Upper lobe of left lung (tissue), 4 donors: Measurements from ENCODE around the gene COL18A1.

Source experiments
- POLR2A ChIP-seq, 4 donors: fragments of 450-650 bp; IDR thresholded peaks; one replicate each; pipeline ENCODE4 v1.5.1; 2016 to 2017; ENCODE audit warnings: antibody characterized with exemption in 4 of 4, mild to moderate bottlenecking in 2 of 4
- POLR2AphosphoS5 ChIP-seq, 2 donors: sonication (generic); formaldehyde crosslinking; IDR thresholded peaks; one replicate each; pipeline ENCODE4 v1.5.1; 2017; ENCODE audit warnings: antibody characterized with exemption in 2 of 2
- TF ChIP-seq, protein P1 (sequence below), 6 experiments: fragments of 450-650 bp in 4 of 6; fragments of 200-600 bp in 2 of 6; sonication (generic) in 2 of 6; IDR thresholded peaks; one replicate each; pipeline ENCODE4 v1.5.1; 2016 to 2019; ENCODE audit warnings: antibody characterized with exemption in 6 of 6

DNA sequence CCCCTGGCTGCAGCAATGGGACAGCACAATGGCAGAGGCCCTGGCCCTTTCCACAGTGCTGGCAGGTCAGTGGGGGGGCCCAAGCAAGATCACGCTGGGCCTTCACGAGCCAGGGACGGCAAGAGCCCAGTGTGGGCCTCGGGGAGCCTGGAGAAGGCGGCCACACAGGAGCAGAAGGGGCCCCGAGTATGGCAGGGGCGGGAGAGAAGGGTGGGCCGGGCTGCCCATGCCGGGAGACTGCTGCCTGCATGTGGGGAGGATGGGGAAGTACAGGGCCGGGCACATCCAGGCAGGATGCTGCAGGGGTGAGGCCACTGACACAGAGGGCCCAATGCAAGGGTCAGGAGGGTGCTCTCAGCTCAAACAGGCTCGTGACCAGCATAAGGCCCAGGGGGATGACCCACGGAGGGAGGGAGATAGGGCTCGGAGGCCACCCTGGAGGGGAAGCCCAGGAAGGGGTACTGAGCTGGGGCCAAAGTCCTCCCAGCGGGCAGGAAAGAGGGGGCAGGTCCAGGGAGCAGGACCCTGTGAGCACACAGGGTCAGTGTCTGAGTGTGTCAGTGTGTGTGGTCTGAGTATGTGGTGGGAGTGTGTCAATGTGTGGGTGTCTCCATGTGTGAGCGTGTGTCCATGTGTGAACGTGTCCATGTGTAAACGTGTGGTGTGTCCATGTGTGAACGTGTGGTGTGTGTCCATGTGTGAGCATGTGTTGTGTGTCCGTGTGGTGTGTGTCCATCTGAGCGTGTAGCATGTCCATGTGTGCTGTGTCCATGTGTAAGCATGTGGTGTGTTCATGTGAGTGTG lies 124.2 kb downstream of the COL18A1 start:
- no peak for TF ChIP-seq POLR2A (IDR thresholded peaks at IDR 0.05)
- TF ChIP-seq, protein P1, sequence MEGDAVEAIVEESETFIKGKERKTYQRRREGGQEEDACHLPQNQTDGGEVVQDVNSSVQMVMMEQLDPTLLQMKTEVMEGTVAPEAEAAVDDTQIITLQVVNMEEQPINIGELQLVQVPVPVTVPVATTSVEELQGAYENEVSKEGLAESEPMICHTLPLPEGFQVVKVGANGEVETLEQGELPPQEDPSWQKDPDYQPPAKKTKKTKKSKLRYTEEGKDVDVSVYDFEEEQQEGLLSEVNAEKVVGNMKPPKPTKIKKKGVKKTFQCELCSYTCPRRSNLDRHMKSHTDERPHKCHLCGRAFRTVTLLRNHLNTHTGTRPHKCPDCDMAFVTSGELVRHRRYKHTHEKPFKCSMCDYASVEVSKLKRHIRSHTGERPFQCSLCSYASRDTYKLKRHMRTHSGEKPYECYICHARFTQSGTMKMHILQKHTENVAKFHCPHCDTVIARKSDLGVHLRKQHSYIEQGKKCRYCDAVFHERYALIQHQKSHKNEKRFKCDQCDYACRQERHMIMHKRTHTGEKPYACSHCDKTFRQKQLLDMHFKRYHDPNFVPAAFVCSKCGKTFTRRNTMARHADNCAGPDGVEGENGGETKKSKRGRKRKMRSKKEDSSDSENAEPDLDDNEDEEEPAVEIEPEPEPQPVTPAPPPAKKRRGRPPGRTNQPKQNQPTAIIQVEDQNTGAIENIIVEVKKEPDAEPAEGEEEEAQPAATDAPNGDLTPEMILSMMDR (IDR thresholded peaks at IDR 0.05) = no peak
- no peak for TF ChIP-seq POLR2AphosphoS5 (IDR thresholded peaks at IDR 0.05)
